ENCODE results near the gene MROH2A.

DNA sequence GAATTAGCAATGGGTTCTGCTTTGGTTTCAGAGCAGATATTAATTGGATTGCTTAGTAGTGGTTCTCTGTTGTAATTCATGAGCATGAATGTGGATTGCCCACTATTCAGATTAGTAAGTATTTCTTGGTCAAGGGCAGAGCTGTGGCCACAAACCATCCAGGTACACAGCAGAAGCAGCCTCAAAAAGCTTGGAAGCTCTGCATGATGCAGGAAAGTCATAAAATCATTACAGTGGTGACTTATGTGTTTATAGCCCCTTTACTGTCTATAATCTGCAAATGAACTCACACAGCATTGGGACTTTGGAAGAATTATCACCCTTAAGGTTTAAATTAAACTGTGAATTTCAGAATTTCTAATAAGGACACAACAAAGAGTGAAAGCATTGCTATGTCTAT, 20.0 kb upstream of the MROH2A start:
- TF ChIP-seq EGR1 (IDR thresholded peaks at IDR 0.05; ENCODE audit: low read depth in 2 of 2) (no peak), TAF1 (conservative IDR thresholded peaks at IDR 0.05) (no peak), SP1 (IDR thresholded peaks at IDR 0.05) (no peak), YY1 (IDR thresholded peaks at IDR 0.05) (no peak), RAD21 (IDR thresholded peaks at IDR 0.05) (no peak), JUND (IDR thresholded peaks at IDR 0.05) (no peak), GABPA (IDR thresholded peaks at IDR 0.05 in 1 of 2, conservative IDR thresholded peaks at IDR 0.05 in 1 of 2) (no peak), FOXA1 (IDR thresholded peaks at IDR 0.05) (no peak)
- TF ChIP-seq, protein P1, sequence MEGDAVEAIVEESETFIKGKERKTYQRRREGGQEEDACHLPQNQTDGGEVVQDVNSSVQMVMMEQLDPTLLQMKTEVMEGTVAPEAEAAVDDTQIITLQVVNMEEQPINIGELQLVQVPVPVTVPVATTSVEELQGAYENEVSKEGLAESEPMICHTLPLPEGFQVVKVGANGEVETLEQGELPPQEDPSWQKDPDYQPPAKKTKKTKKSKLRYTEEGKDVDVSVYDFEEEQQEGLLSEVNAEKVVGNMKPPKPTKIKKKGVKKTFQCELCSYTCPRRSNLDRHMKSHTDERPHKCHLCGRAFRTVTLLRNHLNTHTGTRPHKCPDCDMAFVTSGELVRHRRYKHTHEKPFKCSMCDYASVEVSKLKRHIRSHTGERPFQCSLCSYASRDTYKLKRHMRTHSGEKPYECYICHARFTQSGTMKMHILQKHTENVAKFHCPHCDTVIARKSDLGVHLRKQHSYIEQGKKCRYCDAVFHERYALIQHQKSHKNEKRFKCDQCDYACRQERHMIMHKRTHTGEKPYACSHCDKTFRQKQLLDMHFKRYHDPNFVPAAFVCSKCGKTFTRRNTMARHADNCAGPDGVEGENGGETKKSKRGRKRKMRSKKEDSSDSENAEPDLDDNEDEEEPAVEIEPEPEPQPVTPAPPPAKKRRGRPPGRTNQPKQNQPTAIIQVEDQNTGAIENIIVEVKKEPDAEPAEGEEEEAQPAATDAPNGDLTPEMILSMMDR (IDR thresholded peaks at IDR 0.05; ENCODE audit: low read depth, low read length, missing input control), result no peak
- TF ChIP-seq, protein P2, sequence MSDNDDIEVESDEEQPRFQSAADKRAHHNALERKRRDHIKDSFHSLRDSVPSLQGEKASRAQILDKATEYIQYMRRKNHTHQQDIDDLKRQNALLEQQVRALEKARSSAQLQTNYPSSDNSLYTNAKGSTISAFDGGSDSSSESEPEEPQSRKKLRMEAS (IDR thresholded peaks at IDR 0.05), result no peak
- TF ChIP-seq, protein P3, sequence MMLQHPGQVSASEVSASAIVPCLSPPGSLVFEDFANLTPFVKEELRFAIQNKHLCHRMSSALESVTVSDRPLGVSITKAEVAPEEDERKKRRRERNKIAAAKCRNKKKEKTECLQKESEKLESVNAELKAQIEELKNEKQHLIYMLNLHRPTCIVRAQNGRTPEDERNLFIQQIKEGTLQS (IDR thresholded peaks at IDR 0.05), result no peak
- TF ChIP-seq, protein P4, sequence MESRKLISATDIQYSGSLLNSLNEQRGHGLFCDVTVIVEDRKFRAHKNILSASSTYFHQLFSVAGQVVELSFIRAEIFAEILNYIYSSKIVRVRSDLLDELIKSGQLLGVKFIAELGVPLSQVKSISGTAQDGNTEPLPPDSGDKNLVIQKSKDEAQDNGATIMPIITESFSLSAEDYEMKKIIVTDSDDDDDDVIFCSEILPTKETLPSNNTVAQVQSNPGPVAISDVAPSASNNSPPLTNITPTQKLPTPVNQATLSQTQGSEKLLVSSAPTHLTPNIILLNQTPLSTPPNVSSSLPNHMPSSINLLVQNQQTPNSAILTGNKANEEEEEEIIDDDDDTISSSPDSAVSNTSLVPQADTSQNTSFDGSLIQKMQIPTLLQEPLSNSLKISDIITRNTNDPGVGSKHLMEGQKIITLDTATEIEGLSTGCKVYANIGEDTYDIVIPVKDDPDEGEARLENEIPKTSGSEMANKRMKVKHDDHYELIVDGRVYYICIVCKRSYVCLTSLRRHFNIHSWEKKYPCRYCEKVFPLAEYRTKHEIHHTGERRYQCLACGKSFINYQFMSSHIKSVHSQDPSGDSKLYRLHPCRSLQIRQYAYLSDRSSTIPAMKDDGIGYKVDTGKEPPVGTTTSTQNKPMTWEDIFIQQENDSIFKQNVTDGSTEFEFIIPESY (IDR thresholded peaks at IDR 0.05), result no peak
- TF ChIP-seq, protein P5, sequence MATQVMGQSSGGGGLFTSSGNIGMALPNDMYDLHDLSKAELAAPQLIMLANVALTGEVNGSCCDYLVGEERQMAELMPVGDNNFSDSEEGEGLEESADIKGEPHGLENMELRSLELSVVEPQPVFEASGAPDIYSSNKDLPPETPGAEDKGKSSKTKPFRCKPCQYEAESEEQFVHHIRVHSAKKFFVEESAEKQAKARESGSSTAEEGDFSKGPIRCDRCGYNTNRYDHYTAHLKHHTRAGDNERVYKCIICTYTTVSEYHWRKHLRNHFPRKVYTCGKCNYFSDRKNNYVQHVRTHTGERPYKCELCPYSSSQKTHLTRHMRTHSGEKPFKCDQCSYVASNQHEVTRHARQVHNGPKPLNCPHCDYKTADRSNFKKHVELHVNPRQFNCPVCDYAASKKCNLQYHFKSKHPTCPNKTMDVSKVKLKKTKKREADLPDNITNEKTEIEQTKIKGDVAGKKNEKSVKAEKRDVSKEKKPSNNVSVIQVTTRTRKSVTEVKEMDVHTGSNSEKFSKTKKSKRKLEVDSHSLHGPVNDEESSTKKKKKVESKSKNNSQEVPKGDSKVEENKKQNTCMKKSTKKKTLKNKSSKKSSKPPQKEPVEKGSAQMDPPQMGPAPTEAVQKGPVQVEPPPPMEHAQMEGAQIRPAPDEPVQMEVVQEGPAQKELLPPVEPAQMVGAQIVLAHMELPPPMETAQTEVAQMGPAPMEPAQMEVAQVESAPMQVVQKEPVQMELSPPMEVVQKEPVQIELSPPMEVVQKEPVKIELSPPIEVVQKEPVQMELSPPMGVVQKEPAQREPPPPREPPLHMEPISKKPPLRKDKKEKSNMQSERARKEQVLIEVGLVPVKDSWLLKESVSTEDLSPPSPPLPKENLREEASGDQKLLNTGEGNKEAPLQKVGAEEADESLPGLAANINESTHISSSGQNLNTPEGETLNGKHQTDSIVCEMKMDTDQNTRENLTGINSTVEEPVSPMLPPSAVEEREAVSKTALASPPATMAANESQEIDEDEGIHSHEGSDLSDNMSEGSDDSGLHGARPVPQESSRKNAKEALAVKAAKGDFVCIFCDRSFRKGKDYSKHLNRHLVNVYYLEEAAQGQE (IDR thresholded peaks at IDR 0.05), result no peak
